ENCODE data around the gene NAMPT.

Gene NAMPT

DNA sequence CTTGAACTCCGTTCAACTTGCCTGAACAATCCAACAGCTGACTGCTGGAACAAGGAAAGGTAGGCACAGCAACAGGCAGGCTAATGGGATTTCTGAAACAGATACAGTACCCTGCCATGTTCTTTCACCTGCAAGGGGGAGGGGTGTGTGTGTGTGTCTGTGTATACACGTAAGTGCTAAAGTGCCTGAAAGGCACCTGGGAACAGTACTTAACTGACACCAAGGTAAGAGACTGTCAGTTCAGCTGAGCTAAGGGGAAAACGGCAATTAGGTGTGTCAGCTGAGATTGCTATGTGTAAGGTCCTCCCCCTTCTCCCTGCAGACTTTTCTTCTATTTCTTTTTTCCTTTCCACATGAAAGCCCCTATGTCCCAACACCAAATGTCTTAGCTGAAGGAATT, 27.0 kb downstream of the NAMPT start:
- no peak for TF ChIP-seq CTCF (IDR thresholded peaks at IDR 0.05; ENCODE audit: low read depth, low read length)

GRCh38 chr7:106256144-106256543, 28.6 kb downstream of the NAMPT start:
- no peak overlapping the region for H3K4me3 ChIP-seq (ENCODE audit: low read depth, low read length)
- no peak for TF ChIP-seq CTCF (IDR thresholded peaks at IDR 0.05; ENCODE audit: low read depth, low read length)

More for the DNA sequence above, 27.0 kb downstream of the NAMPT start:
- no peak overlapping the region for H3K4me3 ChIP-seq (ENCODE audit: low read depth, low read length)

GRCh38 chr7:106255246-106255645, 29.5 kb downstream of the NAMPT start:
- TF ChIP-seq CTCF (IDR thresholded peaks at IDR 0.05; ENCODE audit: low read depth, low read length): no peak
- no peak overlapping the region for H3K4me3 ChIP-seq (ENCODE audit: low read depth, low read length)

DNA sequence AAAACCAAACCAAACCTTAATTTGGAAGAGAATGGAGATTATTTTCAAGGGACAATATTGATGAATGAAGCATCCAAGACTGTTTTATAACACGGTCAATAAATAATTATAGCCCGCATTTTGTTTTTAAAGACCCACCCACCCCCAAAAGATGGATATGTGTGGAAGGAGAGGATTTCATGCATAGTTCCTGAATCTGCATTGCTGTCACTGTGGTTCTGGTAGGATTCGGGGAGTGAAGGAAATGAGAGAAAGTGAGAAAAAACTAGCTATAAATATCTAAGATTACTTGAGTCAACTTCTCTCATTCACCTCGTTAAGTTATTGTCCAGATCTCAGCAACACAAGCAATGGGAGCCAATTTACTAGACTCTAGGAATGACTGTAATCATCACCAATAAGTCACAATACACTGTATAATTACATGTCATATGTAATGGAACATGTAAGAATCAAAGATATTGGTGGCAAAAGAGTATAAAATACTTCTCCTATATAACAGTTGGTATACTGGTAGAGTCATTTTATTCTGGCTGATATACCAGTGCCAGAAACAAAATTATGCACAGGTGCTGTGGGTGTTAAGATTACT, 30.2 kb downstream of the NAMPT start:
- no peak for TF ChIP-seq CTCF (IDR thresholded peaks at IDR 0.05; ENCODE audit: low read depth, low read length)

DNA sequence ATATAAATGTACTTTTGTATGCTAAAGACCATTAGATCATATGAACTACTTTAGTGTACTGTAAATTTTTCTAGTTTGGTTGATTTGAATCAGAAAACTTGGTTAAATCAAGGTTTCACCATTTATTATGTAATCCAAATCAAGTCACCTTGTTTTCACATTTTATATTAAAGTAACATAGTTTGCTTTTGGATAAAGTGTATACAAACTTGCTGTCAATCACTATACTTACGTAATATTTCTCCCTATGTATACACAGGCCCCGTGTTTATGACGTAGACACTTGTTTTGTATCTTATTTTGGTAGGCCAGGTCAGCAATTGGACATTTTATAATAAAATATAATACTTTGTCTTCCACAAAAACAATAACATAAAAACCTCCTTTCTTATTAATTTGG, 32.2 kb downstream of the NAMPT start:
- no peak overlapping the region for H3K4me3 ChIP-seq (ENCODE audit: low read depth, low read length)
- no peak for TF ChIP-seq CTCF (IDR thresholded peaks at IDR 0.05; ENCODE audit: low read depth, low read length)

More for the DNA sequence above, 30.2 kb downstream of the NAMPT start:
- no peak overlapping the region for H3K4me3 ChIP-seq (ENCODE audit: low read depth, low read length)

- no peak for TF ChIP-seq CTCF (IDR thresholded peaks at IDR 0.05; ENCODE audit: low read depth, low read length)
These were observed 35.3 kb downstream of the NAMPT start for GRCh38 chr7:106249488-106249887.

GRCh38 chr7:106248600-106248999, 36.2 kb downstream of the NAMPT start:
- no peak for TF ChIP-seq CTCF (IDR thresholded peaks at IDR 0.05; ENCODE audit: low read depth, low read length)

More at GRCh38 chr7:106249488-106249887, 35.3 kb downstream of the NAMPT start:
- no peak overlapping the region for H3K4me3 ChIP-seq (ENCODE audit: low read depth, low read length)

More at GRCh38 chr7:106248600-106248999, 36.2 kb downstream of the NAMPT start:
- H3K4me3 ChIP-seq (ENCODE audit: low read depth, low read length): no peak overlapping the region

Measured in WI38 (cell line).